Measurements from ENCODE around the gene HGF.

The HGF gene

GRCh38 chr7:81680120-81680519 is 89.7 kb downstream of the HGF start:
- no peak for DNase-seq

GRCh38 chr7:81676813-81677212 is 93.0 kb downstream of the HGF start:
- no peak for DNase-seq

- no peak for DNase-seq
These were observed 93.6 kb downstream of the HGF start for GRCh38 chr7:81676105-81676811.

GRCh38 chr7:81674431-81674830 is 95.4 kb downstream of the HGF start:
- DNase-seq: no peak

- no peak for DNase-seq
These were observed 97.0 kb downstream of the HGF start for GRCh38 chr7:81672872-81673271.

GRCh38 chr7:81669476-81670105 is 100.3 kb downstream of the HGF start:
- no peak for DNase-seq

GRCh38 chr7:81666209-81666608 is 103.6 kb downstream of the HGF start:
- no peak for DNase-seq

GRCh38 chr7:81665236-81665635 is 104.6 kb downstream of the HGF start:
- no peak for DNase-seq

GRCh38 chr7:81664304-81664703 is 105.5 kb downstream of the HGF start:
- DNase-seq: no peak

GRCh38 chr7:81662531-81662930 is 107.3 kb downstream of the HGF start:
- DNase-seq: no peak

GRCh38 chr7:81659697-81660395 is 110.0 kb downstream of the HGF start:
- DNase-seq: no peak

GRCh38 chr7:81657551-81657950 is 112.3 kb downstream of the HGF start:
- no peak for DNase-seq

GRCh38 chr7:81655271-81655670 is 114.6 kb downstream of the HGF start:
- DNase-seq: no peak

GRCh38 chr7:81652225-81652624 is 117.6 kb downstream of the HGF start:
- no peak for DNase-seq

Measured in NCI-H1048 (cell line).